CD4-positive, alpha-beta T cell treated with Interleukin-4 for 1 hour (primary cell): ENCODE results near the gene TMED1.
"Not testable (repeated sequence)": the region's sequence is repeated elsewhere in the genome, so short reads cannot be mapped to it uniquely, and the experiment has no call there.

Experiments
- DNase-seq, 2 donors: peaks; one replicate each; pipeline ENCODE4 v3.0.0-alpha.2; 2020 to 2022

TMED1 gene

GRCh38 chr19:10835754-10836478 lies at the start of gene TMED1:
Gene TMED1, minus strand, starts transcription at chr19:10836212. Its CDS starts 21 bp downstream, at chr19:10836191.
- peak; percentile 98 to 99 for DNase-seq

GRCh38 chr19:10885201-10886169 lies 49.5 kb upstream of the TMED1 start:
- DNase-seq = no peak

- no peak for DNase-seq
Observed at GRCh38 chr19:10884274-10884673, 48.3 kb upstream of the TMED1 start.

- DNase-seq = no peak
Observed at GRCh38 chr19:10882108-10882457, 46.1 kb upstream of the TMED1 start.

- DNase-seq = no peak
Observed at GRCh38 chr19:10881403-10882107, 45.5 kb upstream of the TMED1 start.

GRCh38 chr19:10878253-10878652 lies 42.2 kb upstream of the TMED1 start:
- DNase-seq = no peak

- not testable (repeated sequence) for DNase-seq
Observed at GRCh38 chr19:10877608-10878007, 41.6 kb upstream of the TMED1 start.

GRCh38 chr19:10876459-10877240 lies 40.6 kb upstream of the TMED1 start:
- DNase-seq = no peak

- DNase-seq = no peak
Observed at GRCh38 chr19:10874024-10874423, 38.0 kb upstream of the TMED1 start.

- no peak for DNase-seq
Observed at GRCh38 chr19:10872546-10873107, 36.6 kb upstream of the TMED1 start.

- peak; percentile 3 to 25 for DNase-seq
Observed at GRCh38 chr19:10871711-10872545, 35.9 kb upstream of the TMED1 start.

- peak; percentile 98 to 99 for DNase-seq
Observed at GRCh38 chr19:10870955-10871603, 35.1 kb upstream of the TMED1 start, which contains the start of gene CARM1. Gene CARM1, plus strand, starts transcription at chr19:10871553. Its CDS starts 150 bp downstream, at chr19:10871703.

- DNase-seq = no peak
Observed at GRCh38 chr19:10870501-10870954, 34.5 kb upstream of the TMED1 start.

GRCh38 chr19:10869872-10870311 lies 33.9 kb upstream of the TMED1 start:
- not testable (repeated sequence) for DNase-seq

- no peak for DNase-seq
Observed at GRCh38 chr19:10868872-10869547, 33.0 kb upstream of the TMED1 start.

GRCh38 chr19:10866495-10866894 lies 30.5 kb upstream of the TMED1 start:
- no peak for DNase-seq

- peak; percentile 80 to 81 for DNase-seq
Observed at GRCh38 chr19:10864538-10864899, 28.5 kb upstream of the TMED1 start.

- no peak for DNase-seq
Observed at GRCh38 chr19:10863107-10863717, 27.2 kb upstream of the TMED1 start.

GRCh38 chr19:10862561-10863106 lies 26.6 kb upstream of the TMED1 start:
- no peak for DNase-seq
